ENCODE measurements around the gene IL17RC. TPM values are rescaled to one million over a fixed set of nuclear protein-coding genes. Genes with fewer than 3 reads are reported as not detected.

The IL17RC gene
- total RNA-seq, 8 experiments from 2014 or later, result 2.7 to 50.7 (median 10.6) TPM

GRCh38 chr3:9911863-9912262 lies 5.0 kb upstream of the IL17RC start:
- no peak overlapping the region for H3K27ac ChIP-seq
- H3K4me3 ChIP-seq, result no peak overlapping the region
- ATAC-seq (replicated peaks in 6 of 8), result no peak
- WGBS, 10 experiments, result 58 to 100% (median 90%) methylated on average over 1 to 8 of the region's 8 CpGs; no CpG with 5 or more reads in 1 of the 10 experiments
- peaks cover 11 to 22% of the 10 kb centered on the region in 2 donors for H3K4me1 ChIP-seq (replicated peaks in 1 of 2)
- in situ Hi-C loops (cut with MboI; ENCODE audit: low pct_unique_long_range_greater_than_20kb in 2 of 9, low sequenced_read_pairs in 9 of 9, unreplicated experiment in 9 of 9), result no loop called here

- Histone ChIP-seq H3K27ac (no peak overlapping the region), H3K4me3 (no peak overlapping the region), H3K4me1 (replicated peaks in 1 of 2) (peaks cover 15 to 26% of the 10 kb centered on the region in 2 donors)
- in situ Hi-C loops (cut with MboI; ENCODE audit: low pct_unique_long_range_greater_than_20kb in 2 of 9, low sequenced_read_pairs in 9 of 9, unreplicated experiment in 9 of 9), result no loop called here
- 17 to 100% (median 87%) methylated on average over 1 to 4 of the region's 7 CpGs for WGBS, 10 experiments
- no peak for ATAC-seq (replicated peaks in 6 of 8)
Measured at GRCh38 chr3:9912294-9912935, 4.5 kb upstream of the IL17RC start.

- H3K27ac ChIP-seq, result no peak overlapping the region
- no peak overlapping the region for H3K4me3 ChIP-seq
- 80 to 100% (median 92%) methylated on average over 1 to 2 of the region's 5 CpGs; no CpG with 5 or more reads in 7 of the 10 experiments for WGBS, 10 experiments
- peaks cover 15 to 27% of the 10 kb centered on the region in 2 donors for H3K4me1 ChIP-seq (replicated peaks in 1 of 2)
- in situ Hi-C loops (cut with MboI; ENCODE audit: low pct_unique_long_range_greater_than_20kb in 2 of 9, low sequenced_read_pairs in 9 of 9, unreplicated experiment in 9 of 9), result no loop called here
- ATAC-seq (replicated peaks in 6 of 8), result no peak
Measured at GRCh38 chr3:9913601-9914000, 3.3 kb upstream of the IL17RC start.

GRCh38 chr3:9914011-9914410 lies 2.9 kb upstream of the IL17RC start:
- in situ Hi-C loops (cut with MboI; ENCODE audit: low pct_unique_long_range_greater_than_20kb in 2 of 9, low sequenced_read_pairs in 9 of 9, unreplicated experiment in 9 of 9), result no loop called here
- H3K4me1 ChIP-seq (replicated peaks in 1 of 2), result peaks cover 15 to 27% of the 10 kb centered on the region in 2 donors
- WGBS, 10 experiments, result 0 to 100% methylated on average over 1 of the region's 1 CpG; no CpG with 5 or more reads in 8 of the 10 experiments
- peak in 1 of 8 experiments; percentile 36 for ATAC-seq (replicated peaks in 6 of 8)
- no peak overlapping the region for H3K27ac ChIP-seq
- no peak overlapping the region for H3K4me3 ChIP-seq

- Histone ChIP-seq H3K4me3 (peak overlapping the region; percentile 26 to 37 (median 31)), H3K27ac (peak overlapping the region in 1 of 2 donors; percentile 74), H3K4me1 (replicated peaks in 1 of 2) (peaks cover 15 to 27% of the 10 kb centered on the region in 2 donors)
- 40 to 100% (median 70%) methylated on average over 1 to 3 of the region's 15 CpGs; no CpG with 5 or more reads in 5 of the 10 experiments for WGBS, 10 experiments
- ATAC-seq (replicated peaks in 6 of 8), result peak in 1 of 8 experiments; percentile 1
- in situ Hi-C loops (cut with MboI; ENCODE audit: low pct_unique_long_range_greater_than_20kb in 2 of 9, low sequenced_read_pairs in 9 of 9, unreplicated experiment in 9 of 9), result no loop called here
Measured at GRCh38 chr3:9914559-9915253, 2.2 kb upstream of the IL17RC start.

- Histone ChIP-seq H3K4me1 (replicated peaks in 1 of 2) (peaks cover 15 to 27% of the 10 kb centered on the region in 2 donors), H3K27ac (peak overlapping the region in 1 of 2 donors; percentile 74), H3K4me3 (peak overlapping the region; percentile 26 to 37 (median 31))
- in situ Hi-C loops (cut with MboI; ENCODE audit: low pct_unique_long_range_greater_than_20kb in 2 of 9, low sequenced_read_pairs in 9 of 9, unreplicated experiment in 9 of 9), result no loop called here
- WGBS, 10 experiments, result 0 to 20% (median 3%) methylated on average over 1 to 27 of the region's 99 CpGs; no CpG with 5 or more reads in 5 of the 10 experiments
- peak; percentile 58 to 84 (median 80) for ATAC-seq (replicated peaks in 6 of 8)
Measured at GRCh38 chr3:9915254-9916141, 1.4 kb upstream of the IL17RC start.

- Histone ChIP-seq H3K4me3 (peak overlapping the region in 2 of 5 donors; percentile 33 to 37), H3K4me1 (replicated peaks in 1 of 2) (peaks cover 15 to 27% of the 10 kb centered on the region in 2 donors), H3K27ac (no peak overlapping the region)
- 100% methylated on average over 1 of the region's 7 CpGs; no CpG with 5 or more reads in 9 of the 10 experiments for WGBS, 10 experiments
- in situ Hi-C loops (cut with MboI; ENCODE audit: low pct_unique_long_range_greater_than_20kb in 2 of 9, low sequenced_read_pairs in 9 of 9, unreplicated experiment in 9 of 9), result no loop called here
- no peak for ATAC-seq (replicated peaks in 6 of 8)
Measured at GRCh38 chr3:9916346-9916733, 558 bp upstream of the IL17RC start.

GRCh38 chr3:9917820-9918219 lies 922 bp downstream of the IL17RC start:
- peaks cover 15 to 27% of the 10 kb centered on the region in 2 donors for H3K4me1 ChIP-seq (replicated peaks in 1 of 2)
- no peak for ATAC-seq (replicated peaks in 6 of 8)
- in situ Hi-C loops (cut with MboI; ENCODE audit: low pct_unique_long_range_greater_than_20kb in 2 of 9, low sequenced_read_pairs in 9 of 9, unreplicated experiment in 9 of 9), result no loop called here
- no peak overlapping the region for H3K4me3 ChIP-seq
- H3K27ac ChIP-seq, result no peak overlapping the region
- WGBS, 10 experiments, result 93 to 100% (median 100%) methylated on average over 1 to 5 of the region's 10 CpGs; no CpG with 5 or more reads in 5 of the 10 experiments

- ATAC-seq (replicated peaks in 6 of 8), result no peak
- Histone ChIP-seq H3K4me1 (replicated peaks in 1 of 2) (peaks cover 15 to 27% of the 10 kb centered on the region in 2 donors), H3K27ac (no peak overlapping the region), H3K4me3 (no peak overlapping the region)
- WGBS, 10 experiments, result 71 to 100% (median 92%) methylated on average over 1 to 6 of the region's 8 CpGs
- in situ Hi-C loops (cut with MboI; ENCODE audit: low pct_unique_long_range_greater_than_20kb in 2 of 9, low sequenced_read_pairs in 9 of 9, unreplicated experiment in 9 of 9), result no loop called here
Measured at GRCh38 chr3:9918261-9919038, 1.6 kb downstream of the IL17RC start.

- Histone ChIP-seq H3K4me1 (replicated peaks in 1 of 2) (no peaks in the 10 kb centered on the region), H3K27ac (no peak overlapping the region), H3K4me3 (no peak overlapping the region)
- 95 to 100% (median 97%) methylated on average over 1 to 13 of the region's 23 CpGs; no CpG with 5 or more reads in 5 of the 10 experiments for WGBS, 10 experiments
- in situ Hi-C loops (cut with MboI; ENCODE audit: low pct_unique_long_range_greater_than_20kb in 2 of 9, low sequenced_read_pairs in 9 of 9, unreplicated experiment in 9 of 9), result no loop called here
- ATAC-seq (replicated peaks in 6 of 8), result no peak
Measured at GRCh38 chr3:9928158-9928557, 11.3 kb downstream of the IL17RC start.

GRCh38 chr3:9930804-9931418 lies 14.0 kb downstream of the IL17RC start:
- no peak for ATAC-seq (replicated peaks in 6 of 8)
- WGBS, 10 experiments, result 94 to 100% (median 100%) methylated on average over 1 to 3 of the region's 4 CpGs; no CpG with 5 or more reads in 4 of the 10 experiments
- Histone ChIP-seq H3K4me1 (replicated peaks in 1 of 2) (peaks cover 7 to 8% of the 10 kb centered on the region in 2 donors), H3K27ac (no peak overlapping the region), H3K4me3 (no peak overlapping the region)
- in situ Hi-C loops (cut with MboI; ENCODE audit: low pct_unique_long_range_greater_than_20kb in 2 of 9, low sequenced_read_pairs in 9 of 9, unreplicated experiment in 9 of 9), result no loop called here

- 0 to 27% (median 7%) methylated on average over 1 to 7 of the region's 13 CpGs; no CpG with 5 or more reads in 3 of the 10 experiments for WGBS, 10 experiments
- in situ Hi-C loops (cut with MboI; ENCODE audit: low pct_unique_long_range_greater_than_20kb in 2 of 9, low sequenced_read_pairs in 9 of 9, unreplicated experiment in 9 of 9), result no loop called here
- no peak for ATAC-seq (replicated peaks in 6 of 8)
- H3K4me1 ChIP-seq (replicated peaks in 1 of 2), result peaks cover 7 to 8% of the 10 kb centered on the region in 2 donors
- peak overlapping the region; percentile 58 to 78 (median 63) for H3K4me3 ChIP-seq
- peak overlapping the region; percentile 63 to 86 for H3K27ac ChIP-seq
Measured at GRCh38 chr3:9932535-9932842, 15.6 kb downstream of the IL17RC start.

All from motor neuron (in vitro differentiated cells).